Neural cell (in vitro differentiated cells): ENCODE measurements around the gene REEP1. TPM values are rescaled to one million over a fixed set of nuclear protein-coding genes. Genes with fewer than 3 reads are reported as not detected.

Source experiments
- H2AFZ ChIP-seq: fragments of 200-600, 300-800 bp; sonication (generic), shearing (Covaris generic); 2 replicates; pipeline ENCODE4 v1.6.0; 2014; ENCODE audit warnings: low read depth, mild to moderate bottlenecking, antibody characterized with exemption, low read length, moderate library complexity
- H3F3A ChIP-seq: fragments of 200-600 bp; shearing (Covaris generic); 2 replicates; pipeline ENCODE4 v1.6.1; 2016; ENCODE audit warnings: mild to moderate bottlenecking, moderate library complexity, mixed read lengths, antibody characterized with exemption, low read length; ENCODE audit not compliant: insufficient read depth, poor library complexity, severe bottlenecking
- H3K27ac ChIP-seq: fragments of 200-600, 300-800 bp; sonication (generic), shearing (Covaris generic); 2 replicates; pipeline ENCODE4 v1.5.1; 2014; ENCODE audit warnings: mild to moderate bottlenecking, low read length, moderate library complexity
- H3K27me3 ChIP-seq: fragments of 300-800, 200-600 bp; sonication (generic), shearing (Covaris generic); 2 replicates; pipeline ENCODE4 v1.6.0; 2014; ENCODE audit warnings: mild to moderate bottlenecking, low read depth, low read length, moderate library complexity; ENCODE audit not compliant: insufficient read depth
- H3K36me3 ChIP-seq: fragments of 300-800, 200-600 bp; sonication (generic), shearing (Covaris generic); 2 replicates; pipeline ENCODE4 v1.5.1; 2014; ENCODE audit warnings: mild to moderate bottlenecking, antibody characterized with exemption, low read length, moderate library complexity; ENCODE audit not compliant: insufficient read depth
- H3K4me2 ChIP-seq: fragments of 300-800, 200-600 bp; sonication (generic), shearing (Covaris generic); 2 replicates; pipeline ENCODE4 v1.6.0; 2014; ENCODE audit warnings: mild to moderate bottlenecking, low read length
- H3K4me3 ChIP-seq: fragments of 300-800, 200-600 bp; sonication (generic), shearing (Covaris generic); 2 replicates; pipeline ENCODE4 v1.5.1; 2014; ENCODE audit warnings: mild to moderate bottlenecking, low read length, moderate library complexity
- H3K79me2 ChIP-seq: fragments of 200-600 bp; shearing (Covaris generic); replicated peaks from 2 replicates; pipeline ENCODE4 v1.6.0; 2014; ENCODE audit warnings: mild to moderate bottlenecking, low read length, moderate library complexity; ENCODE audit not compliant: insufficient read depth
- H3K9ac ChIP-seq: fragments of 300-800, 200-600 bp; sonication (generic), shearing (Covaris generic); 2 replicates; pipeline ENCODE4 v1.6.1; 2016; ENCODE audit warnings: mild to moderate bottlenecking, low read length, mixed read lengths
- H3K9me2 ChIP-seq: fragments of 200-600 bp; shearing (Covaris generic); 2 replicates; pipeline ENCODE4 v1.6.1; 2016; ENCODE audit warnings: mild to moderate bottlenecking, low read length, mixed read lengths; ENCODE audit not compliant: insufficient read depth
- H3K9me3 ChIP-seq: fragments of 200-600, 300-800 bp; sonication (generic), shearing (Covaris generic); 2 replicates; pipeline ENCODE4 v1.6.1; 2016; ENCODE audit warnings: mild to moderate bottlenecking, mixed run types, low read length, moderate library complexity, mixed read lengths
- H4K20me1 ChIP-seq: fragments of 200-600 bp; shearing (Covaris generic); 2 replicates; pipeline ENCODE4 v1.6.1; 2016; ENCODE audit warnings: mild to moderate bottlenecking, mixed run types; ENCODE audit not compliant: insufficient read depth
- CTCF ChIP-seq: fragments of 450-650 bp; IDR thresholded peaks from 2 replicates; pipeline ENCODE4 v1.5.1; 2014; ENCODE audit warnings: antibody characterized with exemption, mild to moderate bottlenecking, moderate library complexity; ENCODE audit not compliant: poor library complexity, severe bottlenecking
- EP300 ChIP-seq: fragments of 450-650 bp; conservative IDR thresholded peaks from 2 replicates; pipeline ENCODE4 v1.6.1; 2014; ENCODE audit warnings: antibody characterized with exemption, mild to moderate bottlenecking, moderate library complexity; ENCODE audit not compliant: poor library complexity, severe bottlenecking
- EZH2 ChIP-seq: fragments of 200-600, 300-800 bp; shearing (Covaris generic), sonication (generic); IDR thresholded peaks from 2 replicates; pipeline ENCODE4 v1.6.1; 2014; ENCODE audit warnings: antibody characterized with exemption, low read length, borderline replicate concordance, mild to moderate bottlenecking; ENCODE audit not compliant: insufficient read depth, poor library complexity, severe bottlenecking
- MXI1 ChIP-seq: fragments of 450-650 bp; conservative IDR thresholded peaks from 2 replicates; pipeline ENCODE4 v1.6.1; 2014; ENCODE audit warnings: antibody characterized with exemption, mild to moderate bottlenecking; ENCODE audit not compliant: poor library complexity, severe bottlenecking
- POLR2AphosphoS5 ChIP-seq: IDR thresholded peaks from 2 replicates; pipeline ENCODE4 v1.6.1; 2012
- RAD21 ChIP-seq: fragments of 450-650 bp; conservative IDR thresholded peaks from 2 replicates; pipeline ENCODE4 v1.6.1; 2014; ENCODE audit warnings: antibody characterized with exemption, mild to moderate bottlenecking, moderate library complexity
- REST ChIP-seq: IDR thresholded peaks from 2 replicates; pipeline ENCODE4 v1.6.1; 2012; ENCODE audit warnings: borderline replicate concordance
- SMC3 ChIP-seq: fragments of 450-650 bp; conservative IDR thresholded peaks from 2 replicates; pipeline ENCODE4 v1.6.1; 2014; ENCODE audit warnings: antibody characterized with exemption, mild to moderate bottlenecking, moderate library complexity; ENCODE audit not compliant: poor library complexity
- TAF1 ChIP-seq: IDR thresholded peaks from 2 replicates; pipeline ENCODE4 v1.6.1; 2012; ENCODE audit warnings: low read depth
- polyA plus RNA-seq: library from polyadenylated mRNA; depleted of rRNA; stranded (reverse); fragments of >200 nt; gene quantifications from 2 replicates; pipeline ENCODE4 v1.2.3, GENCODE V29; 2014

REEP1 gene
- polyA plus RNA-seq, 1 donor from 2014 or later, result 121 TPM

GRCh38 chr2:86274265-86274917, 63.0 kb downstream of the REEP1 start:
- Histone ChIP-seq H3K4me2 (no peak overlapping the region), H3K9me2 (no peaks in the 10 kb centered on the region), H4K20me1 (no peaks in the 10 kb centered on the region), H2AFZ (no peak overlapping the region), H3F3A (no peaks in the 10 kb centered on the region), H3K27ac (no peak overlapping the region), H3K79me2 (no peaks in the 10 kb centered on the region), H3K9me3 (no peaks in the 10 kb centered on the region), H3K27me3 (no peaks in the 10 kb centered on the region), H3K4me3 (no peak overlapping the region), H3K36me3 (peaks cover 5% of the 10 kb centered on the region), H3K9ac (no peak overlapping the region)
- TF ChIP-seq EZH2 (no peak), REST (no peak), SMC3 (no peak), POLR2AphosphoS5 (no peak), CTCF (no peak), MXI1 (no peak), EP300 (no peak), TAF1 (no peak), RAD21 (no peak)

GRCh38 chr2:86272111-86272510, 65.3 kb downstream of the REEP1 start:
- peaks cover 5% of the 10 kb centered on the region for H3K36me3 ChIP-seq
- TF ChIP-seq REST (no peak), POLR2AphosphoS5 (no peak), EP300 (no peak), TAF1 (no peak), MXI1 (no peak), SMC3 (no peak), RAD21 (no peak), CTCF (no peak), EZH2 (no peak)

More at GRCh38 chr2:86272111-86272510, 65.3 kb downstream of the REEP1 start:
- H3K27me3 ChIP-seq, result no peaks in the 10 kb centered on the region
- no peak overlapping the region for H3K4me2 ChIP-seq
- no peak overlapping the region for H3K9ac ChIP-seq
- H3K4me3 ChIP-seq, result no peak overlapping the region
- H2AFZ ChIP-seq, result no peak overlapping the region
- no peaks in the 10 kb centered on the region for H3K9me3 ChIP-seq
- H3K27ac ChIP-seq, result no peak overlapping the region
- H3F3A ChIP-seq, result no peaks in the 10 kb centered on the region
- no peaks in the 10 kb centered on the region for H3K9me2 ChIP-seq
- H3K79me2 ChIP-seq, result no peaks in the 10 kb centered on the region
- no peaks in the 10 kb centered on the region for H4K20me1 ChIP-seq
